ENCODE data around the gene RBSN. TPM values are rescaled to one million over a fixed set of nuclear protein-coding genes. Genes with fewer than 3 reads are reported as not detected.

The RBSN gene
- total and polyA plus RNA-seq, 2 donors from 2014 or later = 5.7 to 24.0 TPM

DNA sequence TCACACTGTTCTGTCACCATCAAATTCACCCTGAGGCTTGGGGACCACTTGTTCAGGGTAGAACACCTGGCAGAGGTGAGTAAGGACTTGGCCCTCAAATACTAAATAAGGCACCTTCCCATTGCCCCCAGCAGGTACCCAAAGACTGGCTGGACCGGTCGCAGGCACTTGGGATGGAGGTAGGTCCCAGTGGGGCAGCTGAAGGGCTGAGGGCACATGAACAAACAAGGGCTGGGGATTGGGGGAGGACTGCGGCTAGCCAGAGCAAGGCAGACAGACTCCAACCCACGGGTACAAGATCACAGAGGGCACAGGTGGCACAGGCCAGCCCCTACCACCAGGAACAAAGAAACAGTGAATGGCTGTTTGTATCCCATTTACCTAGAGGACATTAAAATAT lies 35.7 kb downstream of the RBSN start:
- DNase-seq = no peak
- no peak for FAIRE-seq
- Histone ChIP-seq H3K27ac (ENCODE audit: low read depth in 2 of 2, low read length in 2 of 2) (no peak overlapping the region), H3K36me3 (ENCODE audit: control insufficient read depth in 2 of 3, insufficient read depth in 3 of 3, low read length in 3 of 3) (peaks cover 0 to 10% (median 6%) of the 10 kb centered on the region in 3 donors), H3K4me3 (ENCODE audit: low read length in 3 of 3) (peak overlapping the region in 2 of 3 donors; percentile 74 to 95), H3K9me3 (ENCODE audit: control insufficient read depth in 2 of 3, insufficient read depth in 1 of 3, low read length in 3 of 3) (no peaks in the 10 kb centered on the region), H3K27me3 (ENCODE audit: control insufficient read depth, insufficient read depth, low read length) (no peaks in the 10 kb centered on the region), H3K4me1 (ENCODE audit: control insufficient read depth in 2 of 3, insufficient read depth in 2 of 3, low read depth in 1 of 3, low read length in 3 of 3) (peaks cover 0 to 14% (median 12%) of the 10 kb centered on the region in 3 donors), H3K9ac (ENCODE audit: low read length in 3 of 3) (peak overlapping the region in 1 of 3 donors; percentile 58)
- TF ChIP-seq, protein P1, sequence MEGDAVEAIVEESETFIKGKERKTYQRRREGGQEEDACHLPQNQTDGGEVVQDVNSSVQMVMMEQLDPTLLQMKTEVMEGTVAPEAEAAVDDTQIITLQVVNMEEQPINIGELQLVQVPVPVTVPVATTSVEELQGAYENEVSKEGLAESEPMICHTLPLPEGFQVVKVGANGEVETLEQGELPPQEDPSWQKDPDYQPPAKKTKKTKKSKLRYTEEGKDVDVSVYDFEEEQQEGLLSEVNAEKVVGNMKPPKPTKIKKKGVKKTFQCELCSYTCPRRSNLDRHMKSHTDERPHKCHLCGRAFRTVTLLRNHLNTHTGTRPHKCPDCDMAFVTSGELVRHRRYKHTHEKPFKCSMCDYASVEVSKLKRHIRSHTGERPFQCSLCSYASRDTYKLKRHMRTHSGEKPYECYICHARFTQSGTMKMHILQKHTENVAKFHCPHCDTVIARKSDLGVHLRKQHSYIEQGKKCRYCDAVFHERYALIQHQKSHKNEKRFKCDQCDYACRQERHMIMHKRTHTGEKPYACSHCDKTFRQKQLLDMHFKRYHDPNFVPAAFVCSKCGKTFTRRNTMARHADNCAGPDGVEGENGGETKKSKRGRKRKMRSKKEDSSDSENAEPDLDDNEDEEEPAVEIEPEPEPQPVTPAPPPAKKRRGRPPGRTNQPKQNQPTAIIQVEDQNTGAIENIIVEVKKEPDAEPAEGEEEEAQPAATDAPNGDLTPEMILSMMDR (IDR thresholded peaks at IDR 0.05; ENCODE audit: borderline replicate concordance, extremely low read depth, insufficient read depth) = no peak
- intact Hi-C loops (cut with DNase I) = no loop called here

DNA sequence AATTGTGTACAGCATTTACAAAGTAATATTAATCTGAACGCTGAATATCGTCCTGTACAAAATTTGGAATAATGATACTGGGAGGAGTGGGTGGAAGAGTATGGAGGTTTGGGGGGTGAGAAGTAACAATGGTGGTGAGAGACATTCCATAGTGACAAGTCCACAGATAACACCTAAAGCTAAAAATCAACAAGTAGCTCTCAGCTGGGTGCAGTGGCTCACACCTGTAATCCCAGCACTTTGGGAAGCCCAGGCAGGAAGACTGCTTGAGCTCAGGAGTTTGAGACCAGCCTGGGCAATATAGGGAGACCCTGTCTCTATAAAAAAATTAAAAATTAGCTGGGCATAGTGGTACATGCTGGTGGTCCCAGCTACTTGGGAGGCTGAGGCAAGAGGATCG lies 38.9 kb downstream of the RBSN start:
- H3K27me3 ChIP-seq (ENCODE audit: control insufficient read depth, insufficient read depth, low read length) = no peaks in the 10 kb centered on the region

DNA sequence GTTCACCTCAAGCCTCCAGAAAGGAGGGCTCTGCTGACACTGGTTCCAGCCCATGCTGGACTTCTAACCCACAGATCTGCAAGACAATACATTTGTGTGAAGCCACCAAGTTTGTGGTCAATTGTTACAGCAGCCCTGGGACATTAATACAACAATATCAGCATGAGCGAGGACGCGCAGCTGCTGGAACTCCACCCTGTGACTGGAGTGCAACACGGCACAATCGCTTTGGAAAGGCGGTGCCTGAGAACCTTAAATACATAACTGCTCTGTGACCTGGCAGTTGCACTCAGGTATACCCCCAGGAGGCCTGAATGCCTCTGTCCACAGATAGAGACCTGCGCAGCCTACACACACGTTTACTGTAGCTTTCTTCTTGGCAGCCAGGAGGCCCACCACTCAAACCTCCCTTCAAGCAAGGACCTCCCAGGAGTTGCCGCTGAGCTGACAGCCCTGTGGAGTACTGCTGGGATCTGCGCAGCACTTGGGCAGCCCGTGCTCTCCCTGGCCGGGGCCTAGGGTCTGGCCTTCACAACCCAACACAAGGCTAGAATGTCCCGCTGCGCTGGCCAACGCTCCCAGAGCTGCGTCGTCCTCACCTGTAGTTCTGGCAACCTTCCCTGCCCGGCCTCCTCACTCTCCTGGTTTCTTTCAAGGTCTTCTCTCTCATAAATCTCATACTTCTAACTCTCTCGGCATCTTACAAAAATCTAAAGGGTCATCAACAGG lies 42.1 kb downstream of the RBSN start:
- Histone ChIP-seq H3K9ac (ENCODE audit: low read length in 3 of 3) (no peak overlapping the region), H3K36me3 (ENCODE audit: control insufficient read depth in 2 of 3, insufficient read depth in 3 of 3, low read length in 3 of 3) (peaks cover 2 to 30% (median 16%) of the 10 kb centered on the region in 3 donors), H3K27ac (ENCODE audit: low read depth in 2 of 2, low read length in 2 of 2) (no peak overlapping the region), H3K9me3 (ENCODE audit: control insufficient read depth in 2 of 3, insufficient read depth in 1 of 3, low read length in 3 of 3) (no peaks in the 10 kb centered on the region), H3K4me1 (ENCODE audit: control insufficient read depth in 2 of 3, insufficient read depth in 2 of 3, low read depth in 1 of 3, low read length in 3 of 3) (no peaks in the 10 kb centered on the region), H3K4me3 (ENCODE audit: low read length in 3 of 3) (no peak overlapping the region), H3K27me3 (ENCODE audit: control insufficient read depth, insufficient read depth, low read length) (no peaks in the 10 kb centered on the region)
- TF ChIP-seq, protein P1 (IDR thresholded peaks at IDR 0.05; ENCODE audit: borderline replicate concordance, extremely low read depth, insufficient read depth) = no peak
- no peak for DNase-seq
- intact Hi-C loops (cut with DNase I) = no loop called here
- FAIRE-seq = no peak

More for the DNA sequence above, 38.9 kb downstream of the RBSN start:
- TF ChIP-seq, protein P1 (IDR thresholded peaks at IDR 0.05; ENCODE audit: borderline replicate concordance, extremely low read depth, insufficient read depth) = no peak
- H3K4me3 ChIP-seq (ENCODE audit: low read length in 3 of 3) = no peak overlapping the region
- H3K27ac ChIP-seq (ENCODE audit: low read depth in 2 of 2, low read length in 2 of 2) = no peak overlapping the region
- no peak overlapping the region for H3K9ac ChIP-seq (ENCODE audit: low read length in 3 of 3)
- intact Hi-C loops (cut with DNase I) = no loop called here
- no peak for FAIRE-seq
- peaks cover 0 to 22% (median 9%) of the 10 kb centered on the region in 3 donors for H3K36me3 ChIP-seq (ENCODE audit: control insufficient read depth in 2 of 3, insufficient read depth in 3 of 3, low read length in 3 of 3)
- peaks cover 0 to 14% (median 12%) of the 10 kb centered on the region in 3 donors for H3K4me1 ChIP-seq (ENCODE audit: control insufficient read depth in 2 of 3, insufficient read depth in 2 of 3, low read depth in 1 of 3, low read length in 3 of 3)
- no peaks in the 10 kb centered on the region for H3K9me3 ChIP-seq (ENCODE audit: control insufficient read depth in 2 of 3, insufficient read depth in 1 of 3, low read length in 3 of 3)
- no peak for DNase-seq

All from kidney (tissue), 14 donors.